GM13977 (cell line): ENCODE measurements around the gene GOLIM4.

Source experiments
- DNase-seq: peaks from one replicate; pipeline ENCODE4 v3.0.0; 2012; ENCODE audit warnings: low spot score
- CTCF ChIP-seq: IDR thresholded peaks from 2 replicates; pipeline ENCODE4 v1.5.1; 2012; ENCODE audit warnings: mild to moderate bottlenecking, control low read depth; ENCODE audit not compliant: insufficient read depth; ENCODE audit errors: extremely low read depth, missing control alignments
- in situ Hi-C: fragments of 300-500 bp; cut with MboI; formaldehyde crosslinking; loops from one replicate; pipeline ENCODE4 v1.12.0; 2022; ENCODE audit warnings: low sequenced_read_pairs, low pct_unique_long_range_greater_than_20kb, mixed read lengths, inconsistent platforms; ENCODE audit not compliant: unreplicated experiment

GOLIM4 gene

GRCh38 chr3:168093790-168094189 is 1.9 kb downstream of the GOLIM4 start:
- no peak for TF ChIP-seq CTCF
- in situ Hi-C loops, result no loop called here
- no peak for DNase-seq

DNA sequence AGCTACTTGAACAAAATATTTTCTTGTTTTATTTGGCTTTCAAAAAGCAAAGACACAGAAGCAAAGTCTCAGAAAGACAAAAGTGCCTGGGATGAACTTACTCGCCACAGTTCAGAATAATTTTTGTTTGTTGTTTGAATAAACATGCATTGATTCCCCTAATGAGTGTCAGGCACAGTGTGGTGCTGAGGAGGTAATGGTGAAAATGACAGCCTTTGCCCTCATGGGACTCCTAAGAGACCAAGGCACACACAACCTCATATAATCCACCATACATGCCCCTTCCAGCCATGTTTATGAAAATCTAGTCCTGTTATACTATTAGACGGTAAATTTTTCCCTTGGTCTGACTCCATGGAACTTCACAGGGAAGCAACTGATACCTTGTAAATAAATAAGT is 2.5 kb downstream of the GOLIM4 start:
- in situ Hi-C loops, result no loop called here
- TF ChIP-seq CTCF, result no peak
- no peak for DNase-seq

- in situ Hi-C loops, result no loop called here
- DNase-seq, result no peak
- no peak for TF ChIP-seq CTCF
Measured at GRCh38 chr3:168091941-168092340, 3.8 kb downstream of the GOLIM4 start.

- TF ChIP-seq CTCF, result no peak
- in situ Hi-C loops, result no loop called here
- no peak for DNase-seq
Measured at GRCh38 chr3:168091302-168091858, 4.3 kb downstream of the GOLIM4 start.

DNA sequence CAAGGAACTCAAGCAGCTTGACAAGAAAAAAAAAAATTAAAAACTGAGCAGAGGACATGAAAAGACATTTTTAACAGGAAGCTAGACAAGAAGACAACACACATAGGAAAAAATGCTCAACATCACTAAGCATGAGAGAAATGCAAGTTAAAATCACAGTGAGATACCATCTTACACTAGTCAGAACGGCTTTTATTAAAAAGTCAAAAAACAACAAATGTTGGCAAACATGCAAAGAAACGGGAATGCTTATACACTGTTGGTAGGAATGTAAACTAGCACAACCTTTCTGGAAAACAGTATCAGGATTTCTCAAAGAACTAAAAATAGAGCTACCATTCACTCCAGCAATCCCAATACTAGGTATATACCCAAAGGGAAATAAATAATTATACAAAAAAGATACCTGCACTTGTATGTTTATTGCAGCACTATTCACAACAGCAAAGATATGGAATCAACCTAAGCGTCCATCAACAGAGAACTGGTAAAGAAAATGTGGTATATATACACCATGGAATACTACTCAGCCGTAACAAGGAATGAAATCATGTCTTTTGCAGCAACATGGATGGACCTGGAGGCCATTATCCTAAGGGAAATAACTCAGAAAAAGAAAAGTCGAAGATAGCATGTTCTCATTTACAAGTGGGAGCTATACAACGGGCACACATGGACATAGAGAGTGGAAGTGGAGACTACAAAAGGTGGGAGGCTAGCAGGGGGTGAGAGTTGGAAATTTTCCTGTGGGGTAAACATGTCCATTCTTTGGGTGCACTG is 5.2 kb downstream of the GOLIM4 start:
- in situ Hi-C loops, result no loop called here
- no peak for TF ChIP-seq CTCF
- no peak for DNase-seq

DNA sequence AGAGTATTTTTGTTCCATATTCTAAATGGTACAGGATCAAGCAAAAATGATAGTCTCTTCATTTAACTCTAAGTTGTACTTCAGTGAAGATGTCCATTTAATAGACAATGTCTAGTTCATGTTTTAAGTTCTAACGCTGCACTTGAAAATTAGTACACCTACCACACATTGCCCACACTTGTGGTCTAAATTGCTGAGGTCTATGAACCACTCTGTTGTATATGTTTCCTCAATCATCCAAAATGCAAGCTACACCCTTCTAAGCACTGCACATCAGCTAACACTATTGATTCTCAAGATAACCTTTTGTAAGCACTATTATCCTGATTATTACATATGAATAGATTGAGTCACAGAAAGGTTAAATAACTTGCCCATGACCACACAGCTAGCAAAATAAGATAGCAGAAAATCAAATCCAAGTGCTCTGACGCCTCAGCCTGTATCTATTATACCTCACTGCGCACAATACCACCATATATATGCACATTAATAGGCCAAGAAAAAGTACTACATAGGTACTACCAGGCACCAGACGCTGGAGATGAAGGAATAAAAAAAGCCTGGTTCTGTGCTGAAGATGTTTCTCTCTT is 6.4 kb downstream of the GOLIM4 start:
- no peak for DNase-seq
- in situ Hi-C loops, result no loop called here
- TF ChIP-seq CTCF, result no peak
